NCI-H1417 treated with DMSO at 0.1 percent for 48 hours (cell line): ENCODE data around the gene DNAI4.
"Not testable (repeated sequence)": the region's sequence is repeated elsewhere in the genome, so short reads cannot be mapped to it uniquely, and the experiment has no call there.

Experiments
- DNase-seq: peaks from one replicate; lab custom pipeline; 2025; lab: John Stamatoyannopoulos, UW

Gene DNAI4, protein sequence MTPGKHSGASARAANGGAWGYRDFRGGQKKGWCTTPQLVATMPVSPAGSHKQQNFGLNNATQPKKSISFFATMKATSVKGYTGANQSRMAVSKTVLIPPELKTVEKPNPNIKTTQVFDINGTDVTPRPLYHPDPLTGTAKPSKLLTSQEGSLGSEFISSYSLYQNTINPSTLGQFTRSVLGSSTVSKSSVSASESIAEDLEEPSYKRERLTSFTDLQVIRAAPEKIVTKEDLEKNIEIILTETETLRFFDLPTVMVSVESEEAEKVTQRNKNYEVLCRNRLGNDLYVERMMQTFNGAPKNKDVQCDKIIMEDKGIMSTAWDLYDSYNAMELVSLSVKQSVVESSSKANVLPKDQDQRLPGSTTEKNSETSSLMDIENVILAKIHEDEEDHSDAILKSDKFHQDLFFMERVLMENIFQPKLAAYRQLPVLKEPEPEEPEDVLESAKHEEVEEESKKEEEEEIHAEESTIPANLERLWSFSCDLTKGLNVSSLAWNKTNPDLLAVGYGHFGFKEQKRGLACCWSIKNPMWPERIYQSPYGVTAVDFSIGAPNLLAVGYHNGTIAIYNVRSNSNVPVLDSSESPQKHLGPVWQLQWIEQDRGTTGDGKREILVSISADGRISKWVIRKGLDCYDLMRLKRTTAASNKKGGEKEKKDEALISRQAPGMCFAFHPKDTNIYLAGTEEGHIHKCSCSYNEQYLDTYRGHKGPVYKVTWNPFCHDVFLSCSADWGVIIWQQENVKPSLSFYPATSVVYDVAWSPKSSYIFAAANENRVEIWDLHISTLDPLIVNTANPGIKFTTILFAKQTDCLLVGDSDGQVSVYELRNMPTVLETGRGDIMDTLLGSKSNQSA

GRCh38 chr1:66924756-66925557 is at the start of gene DNAI4, which contains the start of gene MIER1:
Gene DNAI4 (minus strand): TSS chr1:66924856. CDS start chr1:66924831, 25 bp downstream.
Gene MIER1 (plus strand): TSS chr1:66924990. CDS start chr1:66925029, 39 bp downstream.
- peak; percentile 92 for DNase-seq

DNA sequence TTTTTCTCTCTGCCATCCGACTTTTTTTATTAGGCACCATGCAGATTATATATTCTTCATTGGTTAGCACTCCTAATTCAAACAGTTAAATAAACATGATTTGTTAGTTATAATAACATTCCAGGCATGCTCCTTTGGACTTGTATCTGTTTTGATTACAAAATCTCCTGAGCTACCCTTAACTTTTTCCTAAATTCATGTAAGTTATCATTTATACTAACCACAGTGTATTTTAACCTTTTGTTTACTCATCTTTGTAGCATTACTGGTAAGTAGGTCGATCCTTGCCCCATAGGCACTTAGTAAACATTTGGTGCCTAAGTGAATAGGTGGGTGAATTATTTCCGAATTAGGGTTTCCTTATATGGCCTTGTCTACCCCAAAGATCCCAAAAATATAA is 43.9 kb upstream of the DNAI4 start:
- DNase-seq, result no peak

GRCh38 chr1:66966188-66966873 is 41.7 kb upstream of the DNAI4 start:
- DNase-seq, result not testable (repeated sequence)

DNA sequence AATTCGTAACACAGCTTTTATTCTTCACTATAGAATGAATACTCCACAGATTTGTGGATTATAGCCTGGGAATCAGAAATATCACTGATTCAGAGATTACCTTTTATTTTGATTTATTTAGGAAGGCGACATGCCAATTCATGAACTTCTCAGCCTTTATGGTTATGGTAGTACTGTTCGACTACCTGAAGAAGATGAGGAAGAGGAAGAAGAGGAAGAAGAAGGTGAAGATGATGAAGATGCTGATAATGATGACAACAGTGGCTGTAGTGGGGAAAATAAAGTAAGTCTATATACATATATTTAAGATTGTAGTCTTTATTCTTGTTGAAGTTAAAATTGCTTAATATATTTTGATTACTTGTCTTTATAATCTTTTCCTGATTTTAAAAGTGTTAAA is 33.3 kb upstream of the DNAI4 start:
- DNase-seq, result no peak

- DNase-seq, result no peak
Observed at GRCh38 chr1:66954208-66954607, 29.6 kb upstream of the DNAI4 start.

GRCh38 chr1:66951513-66951912 is 26.9 kb upstream of the DNAI4 start:
- DNase-seq, result no peak

DNA sequence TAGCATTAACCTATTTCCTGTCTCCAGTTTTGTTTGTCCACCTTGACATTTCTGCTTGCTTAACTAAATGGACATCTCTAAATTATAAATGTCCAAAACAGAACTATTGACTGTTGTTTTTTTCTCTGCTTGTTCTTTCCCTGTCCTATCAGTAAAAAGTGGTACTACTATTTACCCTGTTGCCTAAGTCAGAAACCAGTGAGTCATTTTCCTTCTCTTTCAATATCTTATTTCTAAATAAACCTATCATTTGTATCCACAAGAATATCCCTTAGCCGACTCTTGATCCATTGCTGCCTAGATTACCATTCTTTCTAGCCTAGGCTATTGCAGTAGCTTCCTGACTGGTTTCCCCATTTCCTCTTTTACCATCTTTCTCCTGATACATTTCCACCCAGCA is 22.6 kb upstream of the DNAI4 start:
- no peak for DNase-seq

DNA sequence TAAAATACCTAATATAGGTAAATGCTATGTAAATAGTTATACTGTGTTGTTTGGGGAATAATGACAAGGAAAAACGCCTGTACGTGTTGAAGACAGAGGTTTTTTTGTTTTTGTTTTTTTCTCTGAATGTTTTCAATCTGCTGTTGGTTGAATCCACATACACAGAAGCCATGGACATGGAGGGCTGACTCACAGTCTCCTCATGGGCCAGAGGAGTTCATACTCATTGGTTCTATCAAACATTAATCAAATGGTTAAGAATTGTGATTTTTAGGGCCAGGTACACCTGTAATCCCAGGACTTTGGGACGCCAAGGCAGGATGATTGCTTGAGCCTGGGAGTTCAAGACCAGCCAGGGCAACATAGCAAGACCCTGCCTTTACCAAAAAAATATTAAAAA is 20.7 kb upstream of the DNAI4 start:
- DNase-seq, result no peak

DNA sequence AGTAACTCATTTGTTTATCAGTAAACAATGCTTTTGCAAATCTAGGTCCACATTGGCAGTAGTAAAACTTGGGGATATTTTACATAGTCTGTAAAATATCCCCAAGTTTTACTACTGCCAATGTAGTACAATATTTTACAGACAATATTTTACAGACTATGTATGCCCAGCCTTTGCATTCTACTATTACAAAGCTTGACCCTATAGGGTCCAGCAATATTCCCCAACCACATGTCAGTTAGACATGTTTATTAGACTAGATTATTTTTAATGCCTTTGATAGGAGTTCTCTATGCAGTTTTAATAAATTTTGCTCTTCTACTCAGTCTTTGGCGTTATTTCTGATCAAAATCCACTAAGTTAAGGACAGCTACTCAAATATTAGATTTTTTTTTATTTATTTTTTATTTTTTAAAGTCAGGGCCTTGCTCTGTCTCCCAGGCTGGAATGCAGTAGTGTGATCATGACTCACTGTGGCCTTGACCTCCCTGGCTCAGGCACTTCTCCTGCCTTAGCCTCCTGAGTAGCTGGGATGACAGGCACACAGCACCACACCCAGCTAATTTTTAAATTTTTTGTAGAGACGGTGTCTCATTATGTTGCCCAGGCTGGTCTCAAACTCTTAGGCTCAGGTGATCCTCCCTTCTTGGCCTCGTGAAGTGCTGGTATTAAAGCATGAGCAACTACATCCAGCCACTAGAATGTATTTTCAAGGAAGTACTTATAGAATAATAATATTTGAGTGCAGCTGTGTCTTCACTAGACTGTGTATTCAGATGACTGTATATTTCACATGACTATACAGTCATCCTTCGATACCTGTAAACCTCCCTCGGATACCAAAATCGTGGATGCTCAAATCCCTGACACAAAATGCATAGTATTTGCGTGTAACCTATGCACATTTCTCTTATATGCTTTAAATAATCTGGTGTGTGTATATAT is 19.9 kb upstream of the DNAI4 start:
- DNase-seq, result no peak

GRCh38 chr1:66943361-66943969 is 18.8 kb upstream of the DNAI4 start:
- DNase-seq, result no peak

GRCh38 chr1:66940981-66941380 is 16.3 kb upstream of the DNAI4 start:
- no peak for DNase-seq

DNA sequence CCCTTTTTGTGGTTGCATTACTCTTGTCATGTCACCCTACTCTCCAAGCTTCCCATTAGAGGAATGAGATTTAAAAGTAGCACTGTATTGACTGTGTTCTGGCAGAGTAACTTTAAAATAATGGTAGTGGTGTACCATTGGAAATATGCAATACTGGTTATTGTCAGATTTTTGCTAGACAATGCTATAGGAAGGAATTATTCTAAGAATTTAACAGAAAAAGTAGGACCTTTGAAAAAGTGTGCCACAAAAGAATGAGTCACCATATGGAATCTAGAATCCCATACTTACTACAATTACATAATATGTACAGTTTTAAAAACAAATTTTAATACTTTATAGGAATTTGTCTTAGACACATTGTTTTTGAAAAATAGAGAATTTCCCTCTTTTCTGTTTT is 14.0 kb upstream of the DNAI4 start:
- no peak for DNase-seq

DNA sequence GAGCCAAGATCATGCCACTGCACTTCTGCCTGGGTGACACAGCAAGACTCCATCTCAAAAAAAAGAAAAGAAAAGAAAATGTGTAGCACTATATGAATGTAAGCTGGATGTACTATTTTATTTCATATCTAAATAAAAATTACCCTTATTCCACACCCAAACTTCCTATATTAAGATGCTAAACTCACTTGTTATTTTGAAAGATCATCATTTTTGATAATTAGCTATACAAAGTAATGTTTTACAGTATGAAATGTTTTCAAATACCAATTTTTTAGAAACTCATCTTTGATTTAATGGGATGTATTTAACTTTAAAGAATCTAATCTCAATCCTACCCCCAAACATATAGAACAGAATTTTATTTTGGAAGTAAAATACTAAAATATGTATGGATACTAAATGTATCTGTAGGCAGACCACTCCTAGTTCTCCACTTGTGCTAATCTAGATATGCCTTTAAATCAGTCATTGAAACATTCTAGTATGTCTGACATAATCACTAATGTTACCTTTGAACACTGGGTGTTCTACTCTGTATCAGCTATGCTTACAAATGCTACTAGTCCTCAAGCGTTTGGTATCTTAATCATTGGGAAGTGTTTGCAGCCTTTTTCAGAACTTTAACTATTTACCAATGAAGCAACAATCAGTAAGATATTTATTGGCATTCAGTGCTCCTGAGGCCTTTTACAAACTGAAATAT is 13.0 kb upstream of the DNAI4 start:
- DNase-seq, result no peak

GRCh38 chr1:66933887-66934700 is 9.4 kb upstream of the DNAI4 start:
- no peak for DNase-seq

DNA sequence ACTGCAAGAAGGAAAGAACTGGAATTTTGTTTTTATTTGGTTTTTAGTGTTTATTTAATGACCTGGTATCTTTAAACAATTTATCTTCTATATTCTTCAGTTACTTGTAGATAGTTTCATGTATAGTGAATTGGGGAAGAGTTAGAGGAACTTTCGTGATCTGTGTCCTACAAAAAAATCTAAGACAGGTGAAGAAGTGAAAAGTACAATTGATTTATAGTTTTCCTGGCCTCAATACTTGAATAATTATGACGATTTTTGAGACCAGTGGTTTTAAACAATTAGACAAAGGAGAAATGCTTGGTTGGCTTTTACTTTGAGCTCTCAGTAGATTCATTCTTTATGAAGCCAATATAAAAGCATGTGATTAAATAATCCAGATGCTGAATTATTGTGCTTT is 7.6 kb upstream of the DNAI4 start:
- DNase-seq, result no peak

DNA sequence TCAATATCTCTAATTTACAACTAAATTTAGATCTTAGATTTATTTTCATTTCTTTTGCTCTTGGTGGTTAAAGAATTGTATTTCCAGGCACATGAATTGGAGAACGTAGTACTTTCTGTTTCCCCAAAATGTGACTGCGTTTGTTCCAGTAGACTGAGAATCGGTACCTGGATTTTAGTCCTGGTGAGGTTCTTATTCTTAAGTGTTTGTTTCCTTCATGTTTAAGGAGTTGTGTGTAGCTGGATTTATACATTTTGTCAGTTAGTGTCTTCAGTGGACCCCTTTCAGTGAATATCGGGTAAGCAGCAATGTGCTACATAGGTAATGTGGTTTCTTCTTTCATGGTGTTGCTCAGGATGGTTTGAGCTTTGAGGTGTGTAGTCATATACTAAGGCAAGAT is 6.9 kb upstream of the DNAI4 start:
- no peak for DNase-seq

- no peak for DNase-seq
Observed at GRCh38 chr1:66930823-66931174, 6.1 kb upstream of the DNAI4 start.

DNA sequence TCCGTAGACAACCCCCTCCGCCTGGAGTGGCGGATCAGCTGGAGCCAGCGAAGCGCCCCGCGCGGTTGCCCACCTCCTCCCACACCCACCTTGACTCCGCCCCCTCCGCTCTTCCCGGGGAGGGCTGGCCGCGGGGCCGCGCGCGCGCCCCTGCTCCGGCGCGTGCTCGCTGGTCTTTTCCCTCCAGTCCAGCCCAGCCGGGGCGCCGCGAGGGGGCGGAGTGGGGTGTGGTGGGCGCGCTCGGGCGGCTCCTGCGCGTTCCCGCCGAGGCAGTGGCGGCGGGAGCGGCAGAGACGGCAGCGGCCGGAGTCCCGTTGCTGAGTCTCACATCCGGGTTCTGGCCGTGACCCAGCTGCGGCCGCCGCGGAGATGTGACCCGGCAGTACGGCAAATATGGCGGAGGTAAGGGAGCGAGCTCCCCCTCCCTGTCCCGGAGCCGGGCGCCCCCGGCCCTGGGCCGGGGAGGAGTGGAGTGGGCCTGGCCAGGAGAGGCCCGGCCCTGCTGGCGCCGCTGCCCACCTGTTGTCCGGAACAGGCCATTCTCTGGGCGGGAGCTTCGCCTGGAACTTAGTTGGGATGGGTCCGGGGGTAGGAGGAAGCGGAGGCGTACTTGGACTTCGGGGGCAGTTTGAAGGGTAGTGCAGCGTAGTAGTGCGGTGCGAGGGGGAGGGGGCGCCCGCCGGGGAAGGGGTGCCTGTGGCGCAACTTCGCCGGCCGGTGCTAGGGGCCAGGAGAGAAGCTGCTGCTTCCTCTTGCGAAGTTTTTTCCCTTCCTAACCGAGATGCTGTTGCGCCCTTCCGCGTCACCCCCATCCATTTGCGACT is 5.6 kb upstream of the DNAI4 start:
- DNase-seq, result peak; percentile 47
